ENCODE results near the gene SNRPA1.
"Not testable (repeated sequence)": the region's sequence is repeated elsewhere in the genome, so short reads cannot be mapped to it uniquely, and the experiment has no call there.

Gene SNRPA1

GRCh38 chr15:101288905-101289513 lies 6.0 kb downstream of the SNRPA1 start:
- DNase-seq, result peak; percentile 48

- DNase-seq, result not testable (repeated sequence)
Measured at GRCh38 chr15:101287342-101287741, 7.7 kb downstream of the SNRPA1 start.

- no peak for DNase-seq
Measured at GRCh38 chr15:101286471-101287114, 8.5 kb downstream of the SNRPA1 start.

- DNase-seq, result no peak
Measured at GRCh38 chr15:101283931-101284330, 11.1 kb downstream of the SNRPA1 start.

GRCh38 chr15:101280007-101280406 lies 15.0 kb downstream of the SNRPA1 start:
- DNase-seq, result no peak

- no peak for DNase-seq
Measured at GRCh38 chr15:101277943-101278564, 17.0 kb downstream of the SNRPA1 start.

GRCh38 chr15:101277038-101277822 lies 17.8 kb downstream of the SNRPA1 start, which contains the start of gene SELENOS:
Gene SELENOS (minus strand): TSS chr15:101277485. CDS start chr15:101277417, 68 bp downstream.
- DNase-seq, result peak; percentile 91

- peak; percentile 39 for DNase-seq
Measured at GRCh38 chr15:101276501-101277037, 18.5 kb downstream of the SNRPA1 start.

- no peak for DNase-seq
Measured at GRCh38 chr15:101275018-101275417, 20.0 kb downstream of the SNRPA1 start.

- no peak for DNase-seq
Measured at GRCh38 chr15:101273534-101273933, 21.5 kb downstream of the SNRPA1 start.

GRCh38 chr15:101272584-101272983 lies 22.5 kb downstream of the SNRPA1 start:
- no peak for DNase-seq

- DNase-seq, result no peak
Measured at GRCh38 chr15:101269479-101270223, 25.4 kb downstream of the SNRPA1 start.

- DNase-seq, result peak; percentile 57
Measured at GRCh38 chr15:101267320-101268104, 27.5 kb downstream of the SNRPA1 start.

- DNase-seq, result no peak
Measured at GRCh38 chr15:101266787-101267186, 28.3 kb downstream of the SNRPA1 start.

- peak; percentile 85 for DNase-seq
Measured at GRCh38 chr15:101266034-101266433, 29.0 kb downstream of the SNRPA1 start.

GRCh38 chr15:101264911-101265641 lies 30.0 kb downstream of the SNRPA1 start:
- no peak for DNase-seq

GRCh38 chr15:101264011-101264410 lies 31.0 kb downstream of the SNRPA1 start:
- peak; percentile 16 for DNase-seq

GRCh38 chr15:101262551-101262950 lies 32.5 kb downstream of the SNRPA1 start:
- peak; percentile 22 for DNase-seq

GRCh38 chr15:101258238-101259144 lies 36.6 kb downstream of the SNRPA1 start:
- peak; percentile 66 for DNase-seq

GRCh38 chr15:101256757-101257156 lies 38.3 kb downstream of the SNRPA1 start:
- no peak for DNase-seq
